Astrocyte (in vitro differentiated cells and primary cell): ENCODE data around the gene HEXIM1.

Source experiments
- CTCF ChIP-seq: IDR thresholded peaks from 2 replicates; pipeline ENCODE4 v1.5.1; 2011; ENCODE audit warnings: low read depth, mild to moderate bottlenecking, inconsistent platforms, low read length, moderate library complexity; ENCODE audit not compliant: insufficient read depth
- EZH2 ChIP-seq: IDR thresholded peaks from 2 replicates; pipeline ENCODE4 v1.6.1; 2012; ENCODE audit warnings: mild to moderate bottlenecking, low read length, inconsistent platforms; ENCODE audit not compliant: insufficient read depth

GRCh38 chr17:45155483-45155882 lies 7.2 kb downstream of the HEXIM1 start:
- TF ChIP-seq EZH2 (no peak), CTCF (no peak)
